Nephron progenitor cell (in vitro differentiated cells): ENCODE results near the gene OSBP2.

Experiments used
- DNase-seq: peaks from one replicate; pipeline ENCODE4 v3.0.0; 2021
- H3K27ac Mint-ChIP-seq: 2 replicates; pipeline ENCODE4 v1.8.0; 2021; ENCODE audit warnings: mild to moderate bottlenecking, moderate library complexity, mixed read lengths
- H3K27me3 Mint-ChIP-seq: 2 replicates; pipeline ENCODE4 v1.8.0; 2021; ENCODE audit warnings: mild to moderate bottlenecking, low read depth, mixed read lengths; ENCODE audit not compliant: poor library complexity
- H3K36me3 Mint-ChIP-seq: 2 replicates; pipeline ENCODE4 v1.8.0; 2021; ENCODE audit warnings: low read depth, mixed read lengths
- H3K4me1 Mint-ChIP-seq: 2 replicates; pipeline ENCODE4 v1.8.0; 2021; ENCODE audit warnings: mixed read lengths
- H3K4me3 Mint-ChIP-seq: 2 replicates; pipeline ENCODE4 v1.8.0; 2021; ENCODE audit warnings: mild to moderate bottlenecking, moderate library complexity, mixed read lengths
- H3K9me3 Mint-ChIP-seq: 2 replicates; pipeline ENCODE4 v1.8.0; 2021; ENCODE audit warnings: mild to moderate bottlenecking, moderate library complexity, mixed read lengths
- TF ChIP-seq, protein P1 (sequence below): fragments of 200-600 bp; sonication (generic); IDR thresholded peaks from 2 replicates; pipeline ENCODE4 v1.5.0; 2021; ENCODE audit warnings: antibody characterized with exemption

Gene OSBP2

GRCh38 chr22:30870451-30871345, 176.0 kb downstream of the OSBP2 start:
- H3K9me3 Mint-ChIP-seq: no peaks in the 10 kb centered on the region
- no peaks in the 10 kb centered on the region for H3K4me1 Mint-ChIP-seq
- H3K4me3 Mint-ChIP-seq: no peak overlapping the region
- no peaks in the 10 kb centered on the region for H3K27me3 Mint-ChIP-seq
- no peaks in the 10 kb centered on the region for H3K36me3 Mint-ChIP-seq
- TF ChIP-seq, protein P1, sequence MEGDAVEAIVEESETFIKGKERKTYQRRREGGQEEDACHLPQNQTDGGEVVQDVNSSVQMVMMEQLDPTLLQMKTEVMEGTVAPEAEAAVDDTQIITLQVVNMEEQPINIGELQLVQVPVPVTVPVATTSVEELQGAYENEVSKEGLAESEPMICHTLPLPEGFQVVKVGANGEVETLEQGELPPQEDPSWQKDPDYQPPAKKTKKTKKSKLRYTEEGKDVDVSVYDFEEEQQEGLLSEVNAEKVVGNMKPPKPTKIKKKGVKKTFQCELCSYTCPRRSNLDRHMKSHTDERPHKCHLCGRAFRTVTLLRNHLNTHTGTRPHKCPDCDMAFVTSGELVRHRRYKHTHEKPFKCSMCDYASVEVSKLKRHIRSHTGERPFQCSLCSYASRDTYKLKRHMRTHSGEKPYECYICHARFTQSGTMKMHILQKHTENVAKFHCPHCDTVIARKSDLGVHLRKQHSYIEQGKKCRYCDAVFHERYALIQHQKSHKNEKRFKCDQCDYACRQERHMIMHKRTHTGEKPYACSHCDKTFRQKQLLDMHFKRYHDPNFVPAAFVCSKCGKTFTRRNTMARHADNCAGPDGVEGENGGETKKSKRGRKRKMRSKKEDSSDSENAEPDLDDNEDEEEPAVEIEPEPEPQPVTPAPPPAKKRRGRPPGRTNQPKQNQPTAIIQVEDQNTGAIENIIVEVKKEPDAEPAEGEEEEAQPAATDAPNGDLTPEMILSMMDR: no peak
- H3K27ac Mint-ChIP-seq: no peak overlapping the region
- DNase-seq: no peak

GRCh38 chr22:30871391-30872284, 177.0 kb downstream of the OSBP2 start:
- H3K27ac Mint-ChIP-seq: no peak overlapping the region
- no peak for DNase-seq
- H3K4me1 Mint-ChIP-seq: peaks cover under 1% of the 10 kb centered on the region
- H3K36me3 Mint-ChIP-seq: no peaks in the 10 kb centered on the region
- H3K9me3 Mint-ChIP-seq: no peaks in the 10 kb centered on the region
- no peaks in the 10 kb centered on the region for H3K27me3 Mint-ChIP-seq
- no peak overlapping the region for H3K4me3 Mint-ChIP-seq
- TF ChIP-seq, protein P1: no peak

DNA sequence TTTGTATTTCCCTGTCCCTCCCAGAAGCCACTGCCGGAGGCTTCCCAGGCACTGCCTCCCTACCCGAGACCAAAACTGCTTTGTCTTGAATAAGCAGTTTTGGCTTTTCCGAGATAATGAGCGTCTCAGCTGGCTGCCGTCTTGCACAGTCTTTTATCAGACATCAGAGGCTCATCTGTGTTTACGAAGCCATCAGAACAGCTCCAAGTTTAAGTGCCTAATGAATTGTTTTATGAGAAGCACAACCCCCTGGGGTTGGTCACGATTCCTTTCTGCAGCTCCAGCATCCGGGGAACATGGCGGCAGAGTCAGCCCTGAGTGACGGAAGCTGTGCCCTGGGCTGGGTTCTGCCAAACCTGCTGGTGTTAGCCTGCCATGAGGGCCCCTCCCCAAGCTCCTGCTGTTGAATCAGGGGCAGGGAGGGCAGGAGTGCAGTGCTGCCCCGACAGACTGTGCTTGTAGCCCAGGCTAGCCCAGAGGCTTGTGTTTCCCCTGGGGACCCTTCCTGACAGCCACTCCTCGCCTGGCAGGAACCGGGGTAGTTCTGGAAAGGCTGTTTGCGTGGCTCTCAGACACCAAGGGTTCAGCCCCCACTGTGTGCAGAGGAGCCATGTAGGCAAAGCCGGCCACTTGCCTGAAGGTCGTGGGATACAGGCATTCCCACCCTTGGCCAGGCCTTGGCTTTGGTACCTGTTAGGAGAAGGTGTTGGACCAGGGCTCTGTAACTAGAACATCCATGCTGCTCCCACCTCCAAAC, 177.8 kb downstream of the OSBP2 start:
- no peak overlapping the region for H3K4me3 Mint-ChIP-seq
- no peak for DNase-seq
- no peaks in the 10 kb centered on the region for H3K36me3 Mint-ChIP-seq
- H3K27ac Mint-ChIP-seq: no peak overlapping the region
- TF ChIP-seq, protein P1: no peak
- H3K4me1 Mint-ChIP-seq: peaks cover 9% of the 10 kb centered on the region
- H3K9me3 Mint-ChIP-seq: no peaks in the 10 kb centered on the region
- H3K27me3 Mint-ChIP-seq: peaks cover 4% of the 10 kb centered on the region

- TF ChIP-seq, protein P1: no peak
These were observed 178.5 kb downstream of the OSBP2 start for GRCh38 chr22:30873086-30873650.

DNA sequence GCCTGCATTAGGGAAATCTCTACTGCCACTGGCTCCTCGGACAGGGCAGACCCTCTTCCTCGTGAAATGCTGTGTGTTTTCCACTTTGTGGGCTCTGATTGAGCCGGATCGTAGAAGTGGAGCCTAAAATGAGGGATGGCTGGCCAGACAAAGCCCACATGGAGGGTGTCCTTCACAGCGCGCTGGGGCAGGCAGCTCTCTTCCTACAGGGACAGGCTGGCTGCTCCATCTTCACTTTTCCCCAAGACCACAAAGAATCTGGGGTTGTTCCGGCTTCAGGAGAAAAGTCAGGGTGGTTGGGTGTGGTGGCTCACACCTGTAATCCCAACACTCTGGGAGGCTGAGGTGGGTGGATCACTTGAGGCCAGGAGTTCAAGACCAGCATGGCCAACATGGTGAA, 179.0 kb downstream of the OSBP2 start:
- no peak for DNase-seq
- Mint-ChIP-seq H3K27me3 (peaks cover 8% of the 10 kb centered on the region), H3K27ac (no peak overlapping the region), H3K36me3 (no peaks in the 10 kb centered on the region), H3K4me3 (no peak overlapping the region), H3K9me3 (no peaks in the 10 kb centered on the region), H3K4me1 (peaks cover 11% of the 10 kb centered on the region)
- TF ChIP-seq, protein P1: no peak

More at GRCh38 chr22:30873086-30873650, 178.5 kb downstream of the OSBP2 start:
- Mint-ChIP-seq H3K4me1 (peaks cover 9% of the 10 kb centered on the region), H3K36me3 (no peaks in the 10 kb centered on the region), H3K4me3 (no peak overlapping the region), H3K9me3 (no peaks in the 10 kb centered on the region), H3K27ac (no peak overlapping the region), H3K27me3 (peaks cover 5% of the 10 kb centered on the region)
- DNase-seq: no peak
